H9 (cell line): ENCODE results near the gene C1orf21. TPM values are rescaled to one million over a fixed set of nuclear protein-coding genes. Genes with fewer than 3 reads are reported as not detected.

Experiments used
- DNase-seq: peaks from one replicate; pipeline ENCODE4 v3.0.0-alpha.2; 2017
- H2AFZ ChIP-seq: one replicate; pipeline ENCODE4 v1.6.1; 2013; ENCODE audit warnings: mild to moderate bottlenecking, low read length, control low read depth, moderate library complexity
- H2AK5ac ChIP-seq: 2 replicates; pipeline ENCODE4 v1.6.1; 2013; ENCODE audit warnings: low read length, control low read depth, mixed read lengths; ENCODE audit not compliant: insufficient read length
- H2BK120ac ChIP-seq: one replicate; pipeline ENCODE4 v1.6.1; 2013; ENCODE audit warnings: low read depth, mild to moderate bottlenecking, low read length, control low read depth, inconsistent platforms; ENCODE audit not compliant: poor library complexity, severe bottlenecking
- H2BK12ac ChIP-seq: 2 replicates; pipeline ENCODE4 v1.6.1; 2013; ENCODE audit warnings: low read length, control low read depth, mixed read lengths, low read depth; ENCODE audit not compliant: insufficient read length
- H2BK15ac ChIP-seq: 2 replicates; pipeline ENCODE4 v1.6.1; 2013; ENCODE audit warnings: low read depth, low read length, control low read depth
- H2BK20ac ChIP-seq: one replicate; pipeline ENCODE4 v1.6.1; 2013; ENCODE audit warnings: low read depth, mild to moderate bottlenecking, low read length, control low read depth, inconsistent platforms; ENCODE audit not compliant: poor library complexity, severe bottlenecking
- H2BK5ac ChIP-seq: 2 replicates; pipeline ENCODE4 v1.6.1; 2013; ENCODE audit warnings: low read length, control low read depth, mixed read lengths; ENCODE audit not compliant: insufficient read length
- H3K14ac ChIP-seq: 2 replicates; pipeline ENCODE4 v1.6.1; 2013; ENCODE audit warnings: low read length, control low read depth; ENCODE audit not compliant: insufficient read depth
- H3K18ac ChIP-seq: 2 replicates; pipeline ENCODE4 v1.6.1; 2013; ENCODE audit warnings: low read depth, mild to moderate bottlenecking, mixed read lengths, low read length, control low read depth; ENCODE audit not compliant: insufficient read length
- H3K23ac ChIP-seq: 2 replicates; pipeline ENCODE4 v1.6.1; 2013; ENCODE audit warnings: low read length, control low read depth, mixed read lengths, low read depth; ENCODE audit not compliant: insufficient read length
- H3K23me2 ChIP-seq: 2 replicates; pipeline ENCODE4 v1.6.1; 2013; ENCODE audit warnings: low read depth, mild to moderate bottlenecking, mixed read lengths, low read length, control low read depth; ENCODE audit not compliant: insufficient read length, poor library complexity, severe bottlenecking
- H3K27ac ChIP-seq: 2 replicates; pipeline ENCODE4 v1.5.1; 2013; ENCODE audit warnings: low read length, control low read depth, mixed read lengths, low read depth; ENCODE audit not compliant: insufficient read length
- H3K27me3 ChIP-seq: 2 replicates; pipeline ENCODE4 v1.6.1; 2013; ENCODE audit warnings: low read length, control low read depth, inconsistent platforms; ENCODE audit not compliant: insufficient read depth
- H3K4ac ChIP-seq: 2 replicates; pipeline ENCODE4 v1.6.1; 2013; ENCODE audit warnings: low read depth, mild to moderate bottlenecking, control low read depth, inconsistent platforms, low read length, moderate library complexity
- H3K4me1 ChIP-seq: 2 replicates; pipeline ENCODE4 v1.6.1; 2013; ENCODE audit warnings: low read length, control low read depth, inconsistent platforms; ENCODE audit not compliant: insufficient read depth
- H3K4me2 ChIP-seq: 2 replicates; pipeline ENCODE4 v1.6.1; 2013; ENCODE audit warnings: low read length, control low read depth, mixed read lengths; ENCODE audit not compliant: insufficient read length, insufficient read depth
- H3K56ac ChIP-seq: 2 replicates; pipeline ENCODE4 v1.6.1; 2013; ENCODE audit warnings: low read depth, mild to moderate bottlenecking, mixed read lengths, low read length, control low read depth; ENCODE audit not compliant: insufficient read length
- H3K79me1 ChIP-seq: 2 replicates; pipeline ENCODE4 v1.6.1; 2013; ENCODE audit warnings: low read depth, mild to moderate bottlenecking, moderate library complexity, low read length, control low read depth, inconsistent platforms; ENCODE audit not compliant: insufficient read depth, poor library complexity, severe bottlenecking
- H3K79me2 ChIP-seq: 2 replicates; pipeline ENCODE4 v1.6.1; 2013; ENCODE audit warnings: low read length, control low read depth, inconsistent platforms; ENCODE audit not compliant: insufficient read depth
- H3K9ac ChIP-seq: 2 replicates; pipeline ENCODE4 v1.6.1; 2013; ENCODE audit warnings: low read length, control low read depth, mixed read lengths; ENCODE audit not compliant: insufficient read length; ENCODE audit errors: extremely low read depth
- H3K9me3 ChIP-seq: one replicate; pipeline ENCODE4 v1.6.1; 2013; ENCODE audit warnings: low read depth, low read length, inconsistent platforms; ENCODE audit not compliant: control insufficient read depth
- H3T11ph ChIP-seq: one replicate; pipeline ENCODE4 v1.6.1; 2013; ENCODE audit warnings: mild to moderate bottlenecking, low read length, control low read depth, inconsistent platforms
- H4K20me1 ChIP-seq: one replicate; pipeline ENCODE4 v1.6.1; 2013; ENCODE audit not compliant: control insufficient read depth, insufficient read length, insufficient read depth
- H4K5ac ChIP-seq: 2 replicates; pipeline ENCODE4 v1.6.1; 2013; ENCODE audit warnings: low read depth, mild to moderate bottlenecking, mixed read lengths, low read length, control low read depth; ENCODE audit not compliant: insufficient read length
- H4K8ac ChIP-seq: replicated peaks from 2 replicates; pipeline ENCODE4 v1.6.1; 2013; ENCODE audit warnings: low read length, control low read depth, mixed read lengths, low read depth; ENCODE audit not compliant: insufficient read length
- H4K91ac ChIP-seq: 2 replicates; pipeline ENCODE4 v1.6.1; 2013; ENCODE audit warnings: low read depth, mild to moderate bottlenecking, moderate library complexity, mixed read lengths, low read length, control low read depth; ENCODE audit not compliant: insufficient read length
- H3K27ac Mint-ChIP-seq, 3 experiments: 2 replicates in 2 of 3; 3 replicates in 1 of 3; pipeline ENCODE4 v1.8.0; 2020 to 2021; ENCODE audit warnings: mixed read lengths in 3 of 3, mild to moderate bottlenecking in 1 of 3, moderate library complexity in 1 of 3
- H3K27me3 Mint-ChIP-seq: 2 replicates; pipeline ENCODE4 v1.8.0; 2021; ENCODE audit warnings: low read depth, mild to moderate bottlenecking, moderate library complexity, mixed read lengths
- H3K36me3 Mint-ChIP-seq, 3 experiments: 2 replicates in 2 of 3; 3 replicates in 1 of 3; pipeline ENCODE4 v1.8.0; 2020 to 2021; ENCODE audit warnings: low read depth in 3 of 3, mixed read lengths in 3 of 3; ENCODE audit not compliant: insufficient read depth in 1 of 3
- H3K4me1 Mint-ChIP-seq, 2 experiments: 2 replicates each; pipeline ENCODE4 v1.8.0; 2020; ENCODE audit warnings: mixed read lengths in 2 of 2
- H3K4me3 Mint-ChIP-seq, 2 experiments: 2 replicates in 1 of 2; 3 replicates in 1 of 2; pipeline ENCODE4 v1.8.0; 2020 to 2021; ENCODE audit warnings: mild to moderate bottlenecking in 2 of 2, mixed read lengths in 2 of 2, moderate library complexity in 1 of 2
- H3K9me3 Mint-ChIP-seq, 2 experiments: 2 replicates in 1 of 2; 3 replicates in 1 of 2; pipeline ENCODE4 v1.8.0; 2020; ENCODE audit warnings: mild to moderate bottlenecking in 2 of 2, mixed read lengths in 2 of 2, moderate library complexity in 1 of 2
- CTCF ChIP-seq: fragments of 200-600 bp; sonication (generic); conservative IDR thresholded peaks from 3 replicates; pipeline ENCODE4 v1.8.0; 2021; ENCODE audit warnings: antibody characterized with exemption, mild to moderate bottlenecking
- WGBS: extraction: QIAGEN DNeasy Blood & Tissue Kit; methylation state at CpG from one replicate; pipeline ENCODE4 v1.1.7; 2013; ENCODE audit warnings: missing lambda C conversion rate, low lambda C conversion rate, mixed read lengths; ENCODE audit not compliant: insufficient read length; ENCODE audit errors: extremely low coverage; 5-methylcytosine and 5-hydroxymethylcytosine counted together
- total RNA-seq: library from RNA; stranded (reverse); gene quantifications from 2 replicates; pipeline ENCODE4 v1.2.1, GENCODE V29; 2021

C1orf21 gene
- total RNA-seq, 1 experiment from 2014 or later, result 36.0 TPM

DNA sequence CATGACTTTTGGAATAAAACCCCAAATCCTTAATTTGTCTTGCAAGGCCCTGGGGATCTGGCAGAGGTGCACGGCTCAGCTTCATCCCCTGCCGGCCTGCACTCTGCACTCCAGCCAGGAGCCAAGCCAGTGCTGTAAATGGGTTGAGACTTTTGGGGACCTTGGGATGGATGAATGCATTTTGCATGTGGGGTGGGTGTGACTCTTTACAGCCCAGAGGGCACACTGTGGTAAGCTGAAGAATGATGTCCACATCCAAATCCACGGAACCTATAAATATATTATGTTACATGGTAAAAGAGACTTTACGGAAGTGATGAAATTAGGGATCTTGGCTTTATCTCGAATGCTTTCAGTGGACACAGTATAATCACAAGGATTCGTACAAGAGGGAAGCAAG is 190.0 kb downstream of the C1orf21 start:
- Histone ChIP-seq H3K23me2 (no peaks in the 10 kb centered on the region), H3K9me3 (no peaks in the 10 kb centered on the region), H3K23ac (no peak overlapping the region), H2BK120ac (no peak overlapping the region), H3T11ph (no peak overlapping the region), H3K4me1 (no peaks in the 10 kb centered on the region), H2AK5ac (no peak overlapping the region), H2BK15ac (no peak overlapping the region), H2BK20ac (no peak overlapping the region), H3K56ac (no peak overlapping the region), H2BK12ac (no peak overlapping the region), H3K4me2 (no peak overlapping the region), H3K79me1 (no peaks in the 10 kb centered on the region), H3K18ac (no peak overlapping the region), H4K5ac (no peak overlapping the region), H4K8ac (no peak overlapping the region), H4K91ac (no peak overlapping the region), H3K4ac (no peak overlapping the region), H2BK5ac (no peak overlapping the region), H3K27ac (no peak overlapping the region), H2AFZ (no peak overlapping the region), H3K14ac (no peak overlapping the region), H3K9ac (no peak overlapping the region), H3K79me2 (no peaks in the 10 kb centered on the region), H4K20me1 (no peaks in the 10 kb centered on the region), H3K27me3 (no peaks in the 10 kb centered on the region)
- peak overlapping the region in 1 of 3 experiments; percentile 29; a peak in 1 of 7 replicates for H3K27ac Mint-ChIP-seq
- H3K9me3 Mint-ChIP-seq, result peaks cover 0 to 6% of the 10 kb centered on the region in 2 experiments; a peak in 3 of 5 replicates
- WGBS, result no CpG with 5 or more reads among the region's 6 CpGs
- no peak overlapping the region for H3K4me3 Mint-ChIP-seq
- DNase-seq, result no peak
- H3K36me3 Mint-ChIP-seq, result peaks cover 0 to 23% (median 8%) of the 10 kb centered on the region in 3 experiments; a peak in 6 of 7 replicates
- H3K4me1 Mint-ChIP-seq, result peaks cover 11 to 23% of the 10 kb centered on the region in 2 experiments
- H3K27me3 Mint-ChIP-seq, result no peaks in the 10 kb centered on the region
- TF ChIP-seq CTCF, result no peak
